Measurements from ENCODE around the gene CCL7. TPM values are rescaled to one million over a fixed set of nuclear protein-coding genes. Genes with fewer than 3 reads are reported as not detected.
A peak's percentile ranks its signal among the peaks of the same experiment; 100 is the strongest.

CCL7 gene
- total RNA-seq, 1 donor: 0.36 TPM

GRCh38 chr17:34300652-34301370, 30.8 kb downstream of the CCL7 start:
- Histone ChIP-seq H3K4me1 (ENCODE audit: insufficient read depth, low read length) (peaks cover 37% of the 10 kb centered on the region), H3K36me3 (ENCODE audit: insufficient read depth, low read length) (no peaks in the 10 kb centered on the region), H4K20me1 (ENCODE audit: insufficient read depth, low read length) (no peaks in the 10 kb centered on the region), H3K4me2 (ENCODE audit: insufficient read depth, low read length) (peak overlapping the region; percentile 18), H3K27ac (ENCODE audit: low read depth, low read length) (peak overlapping the region; percentile 66), H3K9me3 (ENCODE audit: low read depth, low read length) (no peaks in the 10 kb centered on the region), H3K27me3 (ENCODE audit: insufficient read depth, low read length) (no peaks in the 10 kb centered on the region), H3K79me2 (ENCODE audit: insufficient read depth, low read length) (no peaks in the 10 kb centered on the region), H2AFZ (ENCODE audit: low read length) (no peak overlapping the region), H3K4me3 (ENCODE audit: insufficient read depth, low read length) (no peak overlapping the region)
- no peak for TF ChIP-seq CTCF (IDR thresholded peaks at IDR 0.05; ENCODE audit: extremely low read depth, low read depth, low read length)
- peak; percentile 64 for DNase-seq (ENCODE audit: insufficient read length, low spot score, missing footprints)

- no peak for TF ChIP-seq CTCF (IDR thresholded peaks at IDR 0.05; ENCODE audit: extremely low read depth, low read depth, low read length)
- Histone ChIP-seq H3K4me1 (ENCODE audit: insufficient read depth, low read length) (peaks cover 48% of the 10 kb centered on the region), H2AFZ (ENCODE audit: low read length) (no peak overlapping the region), H3K27ac (ENCODE audit: low read depth, low read length) (no peak overlapping the region), H3K4me3 (ENCODE audit: insufficient read depth, low read length) (no peak overlapping the region), H3K27me3 (ENCODE audit: insufficient read depth, low read length) (no peaks in the 10 kb centered on the region), H3K79me2 (ENCODE audit: insufficient read depth, low read length) (no peaks in the 10 kb centered on the region), H3K9me3 (ENCODE audit: low read depth, low read length) (no peaks in the 10 kb centered on the region), H4K20me1 (ENCODE audit: insufficient read depth, low read length) (no peaks in the 10 kb centered on the region), H3K4me2 (ENCODE audit: insufficient read depth, low read length) (no peak overlapping the region), H3K36me3 (ENCODE audit: insufficient read depth, low read length) (no peaks in the 10 kb centered on the region)
- no peak for DNase-seq (ENCODE audit: insufficient read length, low spot score, missing footprints)
These were observed 32.0 kb downstream of the CCL7 start for GRCh38 chr17:34301986-34302385.

- Histone ChIP-seq H4K20me1 (ENCODE audit: insufficient read depth, low read length) (no peaks in the 10 kb centered on the region), H3K9me3 (ENCODE audit: low read depth, low read length) (no peaks in the 10 kb centered on the region), H3K4me2 (ENCODE audit: insufficient read depth, low read length) (no peak overlapping the region), H3K79me2 (ENCODE audit: insufficient read depth, low read length) (no peaks in the 10 kb centered on the region), H3K4me3 (ENCODE audit: insufficient read depth, low read length) (no peak overlapping the region), H3K4me1 (ENCODE audit: insufficient read depth, low read length) (peaks cover 53% of the 10 kb centered on the region), H3K27ac (ENCODE audit: low read depth, low read length) (no peak overlapping the region), H3K36me3 (ENCODE audit: insufficient read depth, low read length) (no peaks in the 10 kb centered on the region), H3K27me3 (ENCODE audit: insufficient read depth, low read length) (no peaks in the 10 kb centered on the region), H2AFZ (ENCODE audit: low read length) (no peak overlapping the region)
- no peak for TF ChIP-seq CTCF (IDR thresholded peaks at IDR 0.05; ENCODE audit: extremely low read depth, low read depth, low read length)
- DNase-seq (ENCODE audit: insufficient read length, low spot score, missing footprints): no peak
These were observed 32.6 kb downstream of the CCL7 start for GRCh38 chr17:34302636-34303035.

DNA sequence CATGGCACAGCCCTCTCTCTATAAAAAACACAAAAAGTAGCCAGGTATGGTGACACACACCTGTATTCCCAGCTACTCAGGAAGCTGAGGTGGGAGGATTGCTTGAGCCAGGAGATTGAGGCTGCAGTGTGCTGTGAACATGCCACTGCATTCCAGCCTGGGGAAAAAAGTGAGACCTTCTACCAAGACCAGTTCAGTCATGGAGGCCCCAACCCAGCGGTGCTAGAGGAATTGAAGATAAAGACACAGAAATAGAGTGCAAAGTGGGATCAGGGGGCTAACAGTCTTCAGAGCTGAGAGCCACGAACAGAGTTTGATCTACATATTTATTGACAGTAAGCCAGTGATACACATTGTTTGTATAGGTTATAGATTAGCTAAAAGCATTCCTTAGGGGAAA, 33.6 kb downstream of the CCL7 start:
- Histone ChIP-seq H2AFZ (ENCODE audit: low read length) (no peak overlapping the region), H3K36me3 (ENCODE audit: insufficient read depth, low read length) (no peaks in the 10 kb centered on the region), H3K9me3 (ENCODE audit: low read depth, low read length) (no peaks in the 10 kb centered on the region), H3K4me2 (ENCODE audit: insufficient read depth, low read length) (no peak overlapping the region), H3K79me2 (ENCODE audit: insufficient read depth, low read length) (no peaks in the 10 kb centered on the region), H3K27me3 (ENCODE audit: insufficient read depth, low read length) (no peaks in the 10 kb centered on the region), H3K27ac (ENCODE audit: low read depth, low read length) (no peak overlapping the region), H3K4me3 (ENCODE audit: insufficient read depth, low read length) (no peak overlapping the region), H4K20me1 (ENCODE audit: insufficient read depth, low read length) (no peaks in the 10 kb centered on the region), H3K4me1 (ENCODE audit: insufficient read depth, low read length) (peaks cover 53% of the 10 kb centered on the region)
- DNase-seq (ENCODE audit: insufficient read length, low spot score, missing footprints): no peak
- TF ChIP-seq CTCF (IDR thresholded peaks at IDR 0.05; ENCODE audit: extremely low read depth, low read depth, low read length): no peak
